Coronary artery (tissue), 2 donors: ENCODE results near the gene FRMPD4.
"Not testable (repeated sequence)": the region's sequence is repeated elsewhere in the genome, so short reads cannot be mapped to it uniquely, and the experiment has no call there.

Experiments
- DNase-seq: peaks from one replicate; pipeline ENCODE4 v3.0.0-alpha.2; 2017; ENCODE audit warnings: low spot score
- H3K27ac ChIP-seq, 2 donors: fragments of 200-600 bp; sonication (generic); one replicate each; pipeline ENCODE4 v1.5.1; 2016 to 2019
- H3K4me3 ChIP-seq: fragments of 200-600 bp; sonication (generic); 2 replicates; pipeline ENCODE4 v1.5.1; 2016; ENCODE audit warnings: mild to moderate bottlenecking, moderate library complexity
- CTCF ChIP-seq: fragments of 200-600 bp; sonication (generic); IDR thresholded peaks from one replicate; pipeline ENCODE4 v1.5.1; 2019; ENCODE audit warnings: antibody characterized with exemption

The FRMPD4 gene

GRCh38 chrX:12505127-12505526, 366.9 kb downstream of the FRMPD4 start:
- H3K4me3 ChIP-seq: no peak overlapping the region
- H3K27ac ChIP-seq: no peak overlapping the region
- TF ChIP-seq CTCF: no peak
- DNase-seq: no peak

GRCh38 chrX:12515384-12515783, 377.1 kb downstream of the FRMPD4 start:
- H3K27ac ChIP-seq, H3K4me3 ChIP-seq, DNase-seq: not testable (repeated sequence)

- no peak for TF ChIP-seq CTCF
- H3K4me3 ChIP-seq: no peak overlapping the region
- no peak overlapping the region for H3K27ac ChIP-seq
- DNase-seq: no peak
These were observed 388.0 kb downstream of the FRMPD4 start for GRCh38 chrX:12526306-12526705.

- not testable (repeated sequence) for H3K4me3 ChIP-seq, H3K27ac ChIP-seq, DNase-seq
These were observed 399.8 kb downstream of the FRMPD4 start for GRCh38 chrX:12538096-12538495.

- DNase-seq, H3K4me3 ChIP-seq, H3K27ac ChIP-seq: not testable (repeated sequence)
These were observed 404.0 kb downstream of the FRMPD4 start for GRCh38 chrX:12542251-12542650.

GRCh38 chrX:12548341-12548740, 410.1 kb downstream of the FRMPD4 start:
- no peak overlapping the region for H3K27ac ChIP-seq
- H3K4me3 ChIP-seq: no peak overlapping the region
- DNase-seq: no peak
- TF ChIP-seq CTCF: no peak

GRCh38 chrX:12548746-12549145, 410.5 kb downstream of the FRMPD4 start:
- H3K27ac ChIP-seq: no peak overlapping the region
- TF ChIP-seq CTCF: no peak
- H3K4me3 ChIP-seq: no peak overlapping the region
- DNase-seq: no peak

GRCh38 chrX:12554206-12554605, 415.9 kb downstream of the FRMPD4 start:
- TF ChIP-seq CTCF: no peak
- DNase-seq: no peak
- Histone ChIP-seq H3K4me3 (no peak overlapping the region), H3K27ac (no peak overlapping the region)

GRCh38 chrX:12563121-12563520, 424.8 kb downstream of the FRMPD4 start:
- no peak for DNase-seq
- H3K27ac ChIP-seq: no peak overlapping the region
- no peak for TF ChIP-seq CTCF
- H3K4me3 ChIP-seq: no peak overlapping the region
